ENCODE data around the gene ZBTB18. TPM values are rescaled to one million over a fixed set of nuclear protein-coding genes. Genes with fewer than 3 reads are reported as not detected.

Gene ZBTB18
- total RNA-seq, 6 donors from 2014 or later, result 14.8 to 29.7 (median 20.4) TPM

DNA sequence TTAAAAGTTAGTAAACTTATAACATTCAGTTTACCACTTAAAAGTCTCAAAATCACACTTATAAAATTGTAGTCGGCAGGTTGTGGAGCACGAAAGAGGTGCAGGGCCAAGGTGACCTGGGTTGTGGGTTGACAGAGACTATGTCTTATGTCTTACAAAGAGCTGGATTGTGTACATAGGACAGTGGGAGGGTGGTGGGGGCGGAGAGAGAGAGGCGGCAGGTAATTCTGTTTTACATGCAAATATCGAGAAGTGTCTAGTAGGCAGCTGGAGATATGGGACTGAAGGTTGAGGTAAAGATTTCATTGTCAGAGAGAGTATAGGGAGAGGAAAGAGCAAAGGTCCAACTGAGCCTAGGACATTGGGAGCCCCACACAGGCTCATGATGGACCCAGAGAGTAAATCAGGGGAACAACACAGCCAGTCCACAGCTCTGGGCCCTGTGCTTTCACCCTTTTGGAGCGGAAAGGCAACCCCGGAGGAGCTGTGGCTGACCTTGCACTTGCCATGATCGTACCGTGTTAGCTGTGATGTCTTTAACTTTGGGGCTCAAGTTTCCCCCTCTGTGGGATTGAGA lies 28.1 kb upstream of the ZBTB18 start:
- H3K27me3 ChIP-seq, result no peaks in the 10 kb centered on the region
- no peaks in the 10 kb centered on the region for H3K36me3 ChIP-seq
- no peak overlapping the region for H3K27ac ChIP-seq
- WGBS, 2 donors, result 87 to 90% methylated on average over 9 of the region's 9 CpGs
- TF ChIP-seq POLR2A (IDR thresholded peaks at IDR 0.05), result no peak
- no peak for TF ChIP-seq POLR2AphosphoS5 (IDR thresholded peaks at IDR 0.05)
- TF ChIP-seq EP300 (IDR thresholded peaks at IDR 0.05), result no peak
- TF ChIP-seq, protein P1, sequence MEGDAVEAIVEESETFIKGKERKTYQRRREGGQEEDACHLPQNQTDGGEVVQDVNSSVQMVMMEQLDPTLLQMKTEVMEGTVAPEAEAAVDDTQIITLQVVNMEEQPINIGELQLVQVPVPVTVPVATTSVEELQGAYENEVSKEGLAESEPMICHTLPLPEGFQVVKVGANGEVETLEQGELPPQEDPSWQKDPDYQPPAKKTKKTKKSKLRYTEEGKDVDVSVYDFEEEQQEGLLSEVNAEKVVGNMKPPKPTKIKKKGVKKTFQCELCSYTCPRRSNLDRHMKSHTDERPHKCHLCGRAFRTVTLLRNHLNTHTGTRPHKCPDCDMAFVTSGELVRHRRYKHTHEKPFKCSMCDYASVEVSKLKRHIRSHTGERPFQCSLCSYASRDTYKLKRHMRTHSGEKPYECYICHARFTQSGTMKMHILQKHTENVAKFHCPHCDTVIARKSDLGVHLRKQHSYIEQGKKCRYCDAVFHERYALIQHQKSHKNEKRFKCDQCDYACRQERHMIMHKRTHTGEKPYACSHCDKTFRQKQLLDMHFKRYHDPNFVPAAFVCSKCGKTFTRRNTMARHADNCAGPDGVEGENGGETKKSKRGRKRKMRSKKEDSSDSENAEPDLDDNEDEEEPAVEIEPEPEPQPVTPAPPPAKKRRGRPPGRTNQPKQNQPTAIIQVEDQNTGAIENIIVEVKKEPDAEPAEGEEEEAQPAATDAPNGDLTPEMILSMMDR (IDR thresholded peaks at IDR 0.05), result no peak
- no peak for DNase-seq
- ATAC-seq (ENCODE audit: low FRiP score in 2 of 2), result no peak
- no peak overlapping the region for H3K4me3 ChIP-seq
- no peaks in the 10 kb centered on the region for H3K9me3 ChIP-seq
- no peaks in the 10 kb centered on the region for H3K4me1 ChIP-seq

GRCh38 chr1:244027491-244028145 lies 23.5 kb upstream of the ZBTB18 start:
- 89% methylated on average over 17 of the region's 17 CpGs for WGBS, 2 donors
- Histone ChIP-seq H3K27me3 (no peaks in the 10 kb centered on the region), H3K4me1 (no peaks in the 10 kb centered on the region), H3K27ac (no peak overlapping the region), H3K9me3 (no peaks in the 10 kb centered on the region), H3K4me3 (no peak overlapping the region), H3K36me3 (no peaks in the 10 kb centered on the region)
- DNase-seq (peak in 1 of 2 donors; percentile 37), ATAC-seq (ENCODE audit: low FRiP score in 2 of 2) (no peak)
- TF ChIP-seq, protein P1 (IDR thresholded peaks at IDR 0.05), result no peak
- TF ChIP-seq POLR2A (IDR thresholded peaks at IDR 0.05), result no peak
- TF ChIP-seq POLR2AphosphoS5 (IDR thresholded peaks at IDR 0.05), result no peak
- no peak for TF ChIP-seq EP300 (IDR thresholded peaks at IDR 0.05)

- Histone ChIP-seq H3K9me3 (no peaks in the 10 kb centered on the region), H3K36me3 (no peaks in the 10 kb centered on the region), H3K4me3 (no peak overlapping the region), H3K27ac (no peak overlapping the region), H3K4me1 (no peaks in the 10 kb centered on the region), H3K27me3 (no peaks in the 10 kb centered on the region)
- ATAC-seq (ENCODE audit: low FRiP score in 2 of 2) (no peak), DNase-seq (no peak)
- TF ChIP-seq POLR2AphosphoS5 (IDR thresholded peaks at IDR 0.05) (no peak), POLR2A (IDR thresholded peaks at IDR 0.05) (no peak), EP300 (IDR thresholded peaks at IDR 0.05) (no peak)
- TF ChIP-seq, protein P1 (IDR thresholded peaks at IDR 0.05), result no peak
- WGBS, 2 donors, result 77 to 88% methylated on average over 3 of the region's 3 CpGs
Observed at GRCh38 chr1:244028701-244029100, 22.4 kb upstream of the ZBTB18 start.

DNA sequence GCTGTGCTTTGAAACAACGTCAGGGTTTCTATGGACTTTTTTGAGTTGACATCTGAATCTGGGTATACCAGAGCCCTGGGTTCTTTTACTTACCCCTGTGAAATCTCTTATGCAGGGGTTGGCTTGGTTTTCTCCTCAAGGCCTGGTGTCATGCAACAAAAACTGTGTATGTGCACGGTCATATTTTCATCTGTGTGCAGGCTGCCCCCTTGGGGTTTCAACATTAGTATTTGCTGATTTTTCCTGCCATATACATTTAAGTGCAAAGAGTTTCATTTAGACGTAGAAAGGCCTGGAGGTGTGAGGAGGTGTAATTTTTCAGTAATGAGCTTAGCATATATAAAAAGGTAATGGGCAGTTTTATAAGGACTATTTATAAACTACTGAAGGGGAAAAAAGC lies 22.0 kb upstream of the ZBTB18 start:
- H3K4me1 ChIP-seq, result no peaks in the 10 kb centered on the region
- H3K9me3 ChIP-seq, result no peaks in the 10 kb centered on the region
- no peak overlapping the region for H3K27ac ChIP-seq
- 79 to 85% methylated on average over 3 of the region's 3 CpGs for WGBS, 2 donors
- no peak for DNase-seq
- ATAC-seq (ENCODE audit: low FRiP score in 2 of 2), result no peak
- no peaks in the 10 kb centered on the region for H3K36me3 ChIP-seq
- no peak for TF ChIP-seq EP300 (IDR thresholded peaks at IDR 0.05)
- TF ChIP-seq, protein P1 (IDR thresholded peaks at IDR 0.05), result no peak
- TF ChIP-seq POLR2A (IDR thresholded peaks at IDR 0.05), result no peak
- no peak for TF ChIP-seq POLR2AphosphoS5 (IDR thresholded peaks at IDR 0.05)
- H3K27me3 ChIP-seq, result no peaks in the 10 kb centered on the region
- no peak overlapping the region for H3K4me3 ChIP-seq

Measured in upper lobe of left lung (tissue), 6 donors.